HG02938 (cell line): ENCODE results near the gene HYLS1.
"Not testable (repeated sequence)": the region's sequence is repeated elsewhere in the genome, so short reads cannot be mapped to it uniquely, and the experiment has no call there.

Experiments
- ATAC-seq: cut with Tn5 transposase; IDR thresholded peaks from one replicate; pipeline ENCODE4 v1.9.1; 2021; ENCODE audit warnings: mild to moderate bottlenecking, moderate library complexity; ENCODE audit not compliant: unreplicated experiment

HYLS1 gene, protein sequence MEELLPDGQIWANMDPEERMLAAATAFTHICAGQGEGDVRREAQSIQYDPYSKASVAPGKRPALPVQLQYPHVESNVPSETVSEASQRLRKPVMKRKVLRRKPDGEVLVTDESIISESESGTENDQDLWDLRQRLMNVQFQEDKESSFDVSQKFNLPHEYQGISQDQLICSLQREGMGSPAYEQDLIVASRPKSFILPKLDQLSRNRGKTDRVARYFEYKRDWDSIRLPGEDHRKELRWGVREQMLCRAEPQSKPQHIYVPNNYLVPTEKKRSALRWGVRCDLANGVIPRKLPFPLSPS

DNA sequence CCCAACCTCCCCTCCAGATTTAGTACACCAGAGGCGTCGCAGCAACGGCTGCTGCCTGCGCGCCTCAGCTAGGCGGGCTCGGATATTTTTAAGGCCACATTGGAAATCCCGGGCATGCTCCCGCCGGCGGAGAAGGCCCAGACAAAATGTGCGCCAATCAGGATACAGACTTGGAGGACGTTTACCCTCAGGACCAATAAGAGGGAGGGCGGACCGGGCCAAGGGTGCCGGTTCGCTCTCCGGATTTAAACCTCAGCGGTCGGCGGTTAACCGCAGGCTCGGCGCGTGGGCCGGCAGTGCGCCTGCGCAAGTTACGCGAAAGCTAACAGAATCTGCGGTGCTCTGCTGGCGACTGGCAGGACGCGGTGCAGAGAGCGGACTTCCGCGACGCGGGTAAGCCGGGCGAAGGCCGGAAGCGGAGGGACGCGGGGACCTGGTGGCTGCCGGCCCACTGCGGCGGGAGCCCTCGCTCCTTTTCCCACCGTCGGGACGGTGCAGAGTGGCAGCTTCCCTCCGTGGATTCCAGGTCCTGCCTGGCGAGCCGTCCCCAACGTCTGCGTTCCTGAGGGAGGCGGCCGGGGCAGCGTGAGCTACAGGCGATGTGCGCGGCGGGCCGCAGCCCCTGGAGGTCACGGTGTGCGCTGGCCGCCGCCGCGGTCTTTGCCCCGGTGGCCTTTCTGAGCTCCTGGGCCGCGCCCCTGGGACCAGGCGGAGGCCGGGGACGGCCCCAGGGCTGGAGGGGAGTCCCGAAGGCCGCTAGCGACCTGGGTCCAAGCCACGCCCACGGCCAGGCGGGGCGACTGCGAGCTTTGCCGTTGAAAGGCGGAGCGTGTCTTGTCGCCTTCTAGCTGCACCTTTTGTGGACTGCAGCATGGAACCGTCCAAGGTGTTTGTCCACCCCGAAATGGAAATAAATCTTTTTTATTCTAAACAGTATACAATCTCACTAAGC is at the start of gene HYLS1:
TSS of gene HYLS1 (plus strand) at position 296 of the 952 bp plus-strand sequence. CDS start 11,701 bp downstream, outside the sequence.
- peak; percentile 87 for ATAC-seq

DNA sequence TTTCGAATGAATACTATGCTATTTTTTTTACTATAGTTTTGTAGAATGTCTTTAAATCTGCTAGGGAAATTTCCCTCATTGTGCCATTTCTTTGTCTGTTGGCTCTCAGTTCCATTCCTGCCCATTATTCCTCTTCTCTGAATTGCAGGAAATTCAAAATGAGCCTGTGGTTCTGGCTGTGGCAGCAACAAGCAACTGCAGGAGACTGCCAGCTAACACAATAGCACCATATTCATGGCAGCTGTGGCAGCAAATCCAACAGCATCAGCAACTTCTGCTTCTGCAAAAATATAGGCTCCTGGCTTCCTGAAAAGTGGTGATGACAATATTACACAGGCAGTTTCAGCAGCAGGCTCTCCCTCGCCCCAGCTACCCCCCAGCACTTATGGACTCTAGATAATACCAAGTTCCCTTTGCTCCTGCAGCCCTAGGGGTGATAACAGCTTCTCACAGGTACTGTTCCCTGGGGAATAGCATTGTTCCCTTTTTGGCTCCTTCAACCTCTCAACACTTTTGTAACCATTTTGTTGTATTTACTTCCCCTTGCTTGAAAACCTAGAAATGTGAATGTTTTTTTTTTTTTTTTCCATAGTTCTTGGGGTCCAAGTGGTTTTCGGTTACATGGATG is 45.0 kb upstream of the HYLS1 start:
- ATAC-seq = no peak

DNA sequence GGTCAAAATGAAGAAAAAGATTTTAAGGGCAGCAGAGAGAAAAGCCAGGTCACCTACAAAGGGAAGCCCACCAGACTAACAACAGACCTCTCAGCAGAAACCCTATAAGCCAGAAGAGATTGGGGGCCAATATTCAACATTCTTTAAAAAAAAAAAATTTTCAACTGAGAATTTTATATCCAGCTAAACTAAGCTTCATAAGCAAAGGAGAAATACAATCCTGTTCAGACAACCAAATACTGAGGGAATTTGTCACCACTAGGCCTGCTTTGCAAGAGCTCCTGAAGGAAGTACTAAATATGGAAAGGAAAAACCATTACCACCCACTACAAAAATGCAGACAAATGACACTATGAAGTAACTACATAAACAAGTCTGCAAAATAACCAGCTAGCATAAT is 41.3 kb upstream of the HYLS1 start:
- ATAC-seq = no peak

DNA sequence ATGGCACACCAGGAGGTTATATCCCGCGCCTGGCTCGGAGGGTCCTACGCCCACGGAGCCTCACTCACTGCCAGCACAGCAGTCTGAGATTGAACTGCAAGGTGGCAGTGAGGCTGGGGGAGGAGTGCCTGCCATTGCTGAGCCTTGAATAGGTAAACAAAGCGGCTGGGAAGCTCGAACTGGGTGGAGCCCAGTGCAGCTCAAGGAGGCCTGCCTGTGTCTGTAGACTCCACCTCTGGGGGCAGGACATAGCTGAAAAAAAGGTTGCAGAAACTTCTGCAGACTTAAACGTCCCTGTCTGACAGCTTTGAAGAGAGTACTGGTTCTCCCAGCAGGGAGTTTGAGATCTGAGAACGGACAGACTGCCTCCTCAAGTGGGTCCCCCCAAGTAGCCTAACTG is 29.8 kb upstream of the HYLS1 start:
- ATAC-seq = not testable (repeated sequence)

DNA sequence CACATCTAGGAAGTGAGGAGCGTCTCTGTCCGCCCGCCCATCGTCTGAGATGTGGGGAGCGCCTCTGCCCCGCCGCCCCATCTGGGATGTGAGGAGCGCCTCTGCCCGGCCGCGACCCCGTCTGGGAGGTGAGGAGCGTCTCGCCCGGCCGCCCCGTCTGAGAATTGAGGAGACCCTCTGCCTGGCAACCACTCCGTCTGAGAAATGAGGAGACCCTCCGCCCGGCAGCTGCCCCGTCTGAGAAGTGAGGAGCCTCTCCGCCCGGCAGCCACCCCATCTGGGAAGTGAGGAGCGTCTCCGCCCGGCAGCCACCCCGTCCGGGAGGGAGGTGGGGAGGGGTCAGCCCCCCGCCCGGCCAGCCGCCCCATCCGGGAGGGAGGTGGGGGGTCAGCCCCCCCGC is 24.7 kb upstream of the HYLS1 start:
- ATAC-seq = not testable (repeated sequence)

DNA sequence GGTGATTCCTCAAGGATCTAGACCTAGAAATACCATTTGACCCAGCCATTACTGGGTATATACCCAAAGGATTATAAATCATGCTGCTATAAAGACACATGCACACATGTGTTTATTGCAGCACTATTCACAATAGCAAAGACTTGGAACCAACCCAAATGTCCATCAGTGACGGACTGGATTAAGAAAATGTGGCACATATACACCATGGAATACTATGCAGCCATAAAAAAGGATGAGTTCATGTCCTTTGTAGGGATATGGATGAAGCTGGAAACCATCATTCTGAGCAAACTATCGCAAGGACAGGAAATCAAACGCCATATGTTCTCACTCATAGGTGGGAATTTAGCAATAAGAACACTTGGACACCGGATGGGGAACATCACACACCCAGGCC is 22.1 kb upstream of the HYLS1 start:
- ATAC-seq = not testable (repeated sequence)

DNA sequence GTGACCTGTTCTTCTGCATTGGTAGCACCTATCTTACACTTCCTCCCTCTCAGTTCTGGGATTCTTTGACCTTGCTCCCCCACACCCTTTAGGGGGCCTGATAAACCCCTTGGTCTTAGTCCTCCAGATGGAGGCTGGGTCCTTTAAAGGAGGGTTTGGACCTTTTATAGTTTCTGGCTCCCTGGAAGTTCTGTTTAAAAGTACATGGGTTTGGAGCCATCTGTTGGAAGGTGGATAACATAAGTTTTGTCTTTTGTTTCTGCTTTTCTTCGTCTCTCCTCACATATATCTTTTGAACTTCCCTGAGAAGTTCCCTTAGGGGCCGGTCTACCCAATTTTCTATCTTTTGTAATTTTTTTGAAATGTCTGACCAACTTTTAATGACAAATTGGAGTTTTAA is 17.9 kb upstream of the HYLS1 start:
- ATAC-seq = no peak

DNA sequence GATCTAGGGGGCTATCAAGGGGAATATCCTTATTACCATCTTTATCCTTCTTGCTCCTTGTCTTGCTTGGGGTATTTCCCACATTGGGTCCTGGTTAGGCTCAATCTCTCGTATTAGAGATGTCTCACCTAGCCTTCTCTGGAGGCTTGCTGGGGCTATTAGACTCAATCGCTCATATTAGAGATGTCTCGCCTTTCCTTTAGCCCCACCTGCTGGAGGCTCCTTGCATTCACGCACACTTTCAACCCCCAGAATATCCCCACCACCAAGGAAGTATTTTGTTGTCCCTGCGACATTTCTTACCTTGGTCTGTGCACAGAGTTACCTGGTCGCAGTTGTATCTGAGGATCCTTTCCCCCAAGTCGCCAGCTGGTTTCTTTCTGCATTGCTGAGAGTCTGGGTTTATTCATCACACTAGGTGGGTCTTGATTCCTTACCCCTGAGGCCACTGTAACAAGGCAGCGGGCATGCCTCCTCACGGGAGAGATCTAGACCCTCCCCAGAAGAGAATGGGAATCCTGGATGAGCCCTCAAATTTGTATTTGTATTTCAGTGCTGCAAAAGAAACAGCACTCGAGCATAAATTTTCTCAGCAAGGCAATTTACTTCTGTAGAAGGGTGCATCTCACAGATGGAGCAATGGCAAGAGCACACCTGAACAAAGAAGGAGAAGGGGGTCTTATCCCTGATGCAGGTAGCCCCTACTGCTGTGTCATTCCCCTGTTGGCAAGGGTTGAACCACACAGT is 15.9 kb upstream of the HYLS1 start:
- no peak for ATAC-seq

DNA sequence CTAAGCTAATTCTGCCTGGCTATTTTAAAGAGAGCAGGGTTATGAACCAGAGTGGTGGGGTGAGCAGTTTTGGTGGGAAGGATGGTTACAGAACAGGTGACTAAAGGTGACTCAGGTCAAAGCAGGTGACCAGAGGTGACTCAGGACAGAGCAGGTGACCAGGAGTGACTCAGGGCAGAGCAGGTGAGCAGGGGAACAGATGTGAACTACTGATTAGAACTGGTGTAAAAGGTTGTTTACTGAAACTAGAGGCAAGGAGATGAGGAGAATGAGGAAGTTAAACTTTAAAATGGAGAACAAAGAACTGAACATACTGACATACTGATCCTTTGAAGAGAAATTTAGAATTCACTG is 15.4 kb upstream of the HYLS1 start:
- ATAC-seq = no peak

DNA sequence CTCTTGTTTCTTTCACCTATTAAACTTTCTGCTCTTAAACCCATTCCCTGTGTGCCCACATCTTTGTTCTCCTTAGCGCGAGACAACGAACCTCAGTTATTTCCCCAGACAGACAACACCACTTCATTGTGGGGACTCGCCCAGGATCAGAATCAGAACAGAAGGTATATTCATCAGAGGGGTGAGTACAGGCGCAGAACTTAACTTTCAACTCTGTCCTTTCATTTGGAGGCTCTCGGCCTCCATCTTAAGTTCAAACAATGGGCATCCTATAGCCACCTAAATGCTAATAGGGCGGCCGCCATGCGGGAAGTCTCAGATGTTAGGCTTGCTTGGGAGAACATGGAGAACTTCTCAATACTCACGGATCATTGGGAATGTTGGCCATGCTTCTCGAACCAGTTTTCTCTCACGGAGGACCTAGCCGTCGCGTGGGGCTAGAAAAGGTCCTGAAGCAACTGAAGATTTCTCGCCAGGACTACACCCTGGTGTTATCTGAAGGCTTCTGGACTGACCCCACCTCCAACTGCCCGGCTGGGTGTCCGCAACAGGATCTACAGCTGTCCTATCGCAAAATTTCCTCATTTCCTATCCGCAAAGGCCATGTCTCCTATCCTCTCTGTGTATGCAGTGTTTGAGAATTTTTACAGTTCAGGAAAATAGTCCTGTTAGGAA is 13.4 kb upstream of the HYLS1 start:
- ATAC-seq = no peak

DNA sequence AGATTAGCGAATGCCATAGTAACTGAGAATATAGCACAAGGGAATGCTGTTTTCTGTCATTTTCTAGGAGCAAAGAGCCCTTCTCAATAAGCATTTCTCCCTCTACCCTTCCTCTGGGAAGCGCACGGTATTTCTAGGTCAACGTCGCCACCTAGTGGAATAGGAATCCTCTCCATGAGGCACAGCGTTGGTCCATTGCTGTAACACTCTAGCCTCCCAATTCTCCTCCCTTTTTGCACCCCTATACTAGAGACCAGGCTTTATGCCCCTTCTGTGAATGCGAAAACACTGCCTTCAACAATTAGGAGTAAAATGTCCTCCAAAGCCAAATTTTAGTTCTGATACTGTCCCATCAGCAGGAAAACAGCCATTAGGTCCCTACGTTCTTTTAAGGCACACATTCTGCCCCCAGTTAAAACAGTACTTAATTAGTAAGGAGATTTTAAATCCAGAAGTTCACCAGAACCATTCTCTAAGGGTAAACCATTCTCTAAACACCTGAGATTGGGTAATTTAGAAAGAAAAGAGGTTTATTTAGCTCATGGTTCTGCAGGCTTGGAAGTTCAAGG is 12.8 kb upstream of the HYLS1 start:
- ATAC-seq = peak; percentile 83

DNA sequence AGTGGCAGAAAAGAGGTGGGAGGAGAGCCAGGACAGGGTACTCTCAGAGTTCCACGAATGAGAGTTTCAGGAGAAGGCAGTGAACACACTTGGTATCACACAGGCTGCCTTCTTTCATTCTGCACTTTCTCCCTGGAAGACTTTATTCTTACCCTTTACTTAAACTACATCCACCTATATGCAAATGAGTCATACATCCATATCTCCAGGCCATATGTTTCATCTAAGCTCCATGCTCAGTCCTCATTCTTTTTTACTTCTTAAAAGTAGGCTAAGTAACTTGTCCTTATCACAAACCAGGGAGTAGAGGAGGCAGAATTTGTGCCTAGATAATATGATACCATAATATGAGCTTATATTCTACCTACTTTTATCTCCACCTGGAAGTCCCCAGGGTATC is 6.2 kb upstream of the HYLS1 start:
- no peak for ATAC-seq

DNA sequence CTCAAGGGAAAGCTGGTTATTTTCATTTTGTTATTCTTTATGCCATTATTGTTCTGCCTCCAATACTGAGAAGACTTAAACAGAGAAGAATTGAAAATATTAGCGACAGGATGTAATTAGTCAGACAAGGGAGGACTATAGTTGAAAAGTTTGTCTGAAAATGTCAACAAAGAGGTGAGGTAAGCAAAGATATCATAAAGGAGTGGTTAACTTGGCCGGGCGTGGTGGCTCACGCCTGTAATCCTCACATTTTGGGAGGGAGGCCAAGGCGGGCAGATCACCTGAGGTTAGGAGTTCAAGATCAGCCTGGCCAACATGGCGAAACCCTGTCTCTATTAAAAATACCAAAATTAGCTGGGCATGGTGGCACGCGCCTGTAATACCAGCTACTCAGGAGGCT is 4.1 kb upstream of the HYLS1 start:
- no peak for ATAC-seq

DNA sequence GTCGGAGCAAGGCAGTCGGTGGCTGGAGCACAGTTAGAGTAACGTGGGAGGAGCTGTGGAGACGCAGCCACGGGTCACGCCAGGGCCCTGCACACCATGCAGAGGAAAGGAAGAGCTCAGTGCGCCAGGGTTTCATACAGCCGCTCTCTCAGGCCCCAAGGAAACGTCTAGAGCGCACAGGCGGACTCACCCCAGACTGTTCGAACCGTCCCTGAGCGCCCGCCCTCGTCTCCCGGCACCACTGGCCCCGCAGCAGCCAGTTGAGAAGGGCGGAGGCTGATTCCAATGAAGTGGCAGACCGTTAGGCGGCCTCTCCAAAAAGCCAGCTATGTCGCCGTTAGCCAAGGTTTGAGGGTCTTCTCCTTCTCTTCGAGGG is 483 bp upstream of the HYLS1 start:
- ATAC-seq = peak; percentile 3

DNA sequence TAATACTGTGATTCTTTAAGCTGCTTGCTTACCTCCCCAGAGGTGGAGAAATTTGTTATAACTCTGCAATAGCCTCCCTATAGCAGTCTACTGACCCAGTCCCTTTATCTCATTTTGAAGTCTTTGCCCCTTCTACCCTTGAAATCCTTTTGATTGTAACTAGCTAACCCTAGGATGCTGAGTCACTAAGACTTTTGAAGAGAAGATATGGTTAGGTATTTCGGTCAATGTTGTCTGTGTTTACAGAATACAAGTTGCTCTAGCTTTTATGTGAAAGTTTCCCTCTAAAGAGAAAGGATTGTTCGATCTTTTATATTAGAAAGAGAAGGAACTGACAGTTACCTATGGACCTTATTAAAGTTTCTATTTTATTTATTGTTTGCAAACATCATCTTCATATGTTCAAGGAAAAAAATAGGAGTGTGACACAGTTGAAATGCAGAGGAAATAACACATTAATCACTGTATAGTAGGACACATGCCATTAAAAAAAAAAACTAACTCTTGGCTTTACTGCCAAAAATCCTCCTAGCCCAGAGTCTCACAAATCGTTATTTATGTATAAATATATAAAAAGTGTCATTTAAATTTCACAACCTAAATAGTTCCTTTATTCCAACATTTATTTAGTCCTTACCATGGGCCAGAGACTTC is 3.1 kb downstream of the HYLS1 start:
- ATAC-seq = no peak

DNA sequence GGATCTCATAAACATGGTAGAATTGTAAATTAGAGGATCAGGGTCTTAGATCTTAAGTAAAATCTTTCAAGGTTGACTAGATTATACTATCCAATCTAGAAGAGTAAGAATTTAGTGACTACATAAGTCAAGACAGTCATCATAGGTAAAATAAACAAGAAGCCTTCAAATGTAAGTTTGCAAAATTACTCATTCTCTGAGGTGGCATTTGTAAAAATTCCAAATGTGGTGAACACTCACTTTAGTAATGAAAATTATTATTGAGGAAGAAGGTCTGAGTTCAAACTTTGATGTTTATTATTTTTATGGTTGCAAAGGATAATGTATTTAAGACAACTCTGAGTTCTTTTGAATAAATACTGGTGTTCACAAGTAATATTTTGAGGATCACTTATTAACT is 4.6 kb downstream of the HYLS1 start:
- no peak for ATAC-seq

DNA sequence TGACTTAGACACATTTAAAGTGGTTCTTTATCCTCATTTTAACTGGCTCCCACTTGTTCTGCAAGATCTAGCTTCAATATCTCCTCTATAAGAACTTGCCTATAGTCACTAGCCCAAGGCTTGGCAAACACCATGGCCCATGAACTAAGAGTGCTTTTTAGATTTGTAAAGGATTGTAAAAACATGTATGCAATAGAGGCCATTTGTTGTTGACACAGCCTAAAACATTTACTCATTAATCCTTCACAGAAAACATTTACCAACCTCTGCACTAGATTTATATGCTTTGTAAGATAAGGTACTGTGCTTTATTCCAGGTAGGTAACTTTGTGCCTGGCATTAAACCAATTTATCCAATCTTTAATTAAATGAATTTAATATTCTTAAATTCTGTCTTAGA is 5.5 kb downstream of the HYLS1 start:
- no peak for ATAC-seq

DNA sequence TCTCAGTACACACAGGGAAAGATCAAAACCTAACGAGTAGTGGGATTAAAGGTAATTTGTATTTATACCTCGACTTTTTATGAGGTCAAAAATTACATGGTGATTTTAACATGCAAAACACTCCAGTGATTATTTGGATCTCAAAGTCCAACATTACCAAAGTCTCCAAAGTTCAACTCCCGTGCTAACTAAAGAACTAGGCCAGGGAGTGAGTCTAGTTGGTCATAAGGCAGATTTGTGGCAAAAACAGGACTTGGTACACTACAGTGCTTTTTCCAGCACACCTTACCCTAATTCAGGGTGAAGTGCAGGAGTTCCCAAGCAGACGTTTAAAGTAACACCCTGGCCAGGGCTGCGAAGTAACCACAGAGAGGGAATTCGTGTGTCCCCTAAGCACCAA is 14.4 kb downstream of the HYLS1 start:
- ATAC-seq = no peak

DNA sequence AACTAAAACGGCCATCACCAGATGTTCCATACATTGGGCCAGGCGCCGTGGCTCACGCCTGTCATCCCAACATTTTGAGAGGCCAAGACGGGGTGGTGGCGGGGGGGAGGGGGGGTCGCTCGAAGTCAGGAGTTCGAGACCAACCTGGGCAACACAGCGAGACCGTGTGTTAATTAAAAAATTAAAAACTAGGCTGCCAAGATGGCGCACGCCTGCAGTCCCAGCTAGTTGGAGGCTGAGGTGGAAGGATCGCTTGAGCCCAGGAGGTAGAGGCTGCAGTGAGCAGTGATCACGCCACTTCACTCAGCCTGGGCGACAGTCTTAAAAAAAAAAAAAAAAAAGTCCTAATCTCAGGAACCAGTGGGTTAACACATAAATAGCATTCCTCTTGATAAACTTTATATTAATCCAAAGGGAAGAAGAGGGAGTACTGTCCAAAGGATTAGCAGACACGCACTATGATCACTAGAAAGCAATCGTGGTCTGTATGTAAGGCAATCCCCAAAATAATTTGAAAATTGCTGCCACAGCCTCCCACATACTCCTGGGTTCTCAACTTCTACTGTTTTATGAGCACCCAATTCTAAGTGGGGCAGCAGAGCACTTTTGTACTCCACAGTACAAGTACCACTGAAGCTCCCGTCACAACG is 14.9 kb downstream of the HYLS1 start:
- no peak for ATAC-seq
